NK-92 (cell line): Measurements from ENCODE around the gene KRTAP20-4.

Experiments
- DNase-seq: peaks from one replicate; lab custom pipeline; 2025; ENCODE audit not compliant: unreplicated experiment; lab: John Stamatoyannopoulos, UW

Gene KRTAP20-4

DNA sequence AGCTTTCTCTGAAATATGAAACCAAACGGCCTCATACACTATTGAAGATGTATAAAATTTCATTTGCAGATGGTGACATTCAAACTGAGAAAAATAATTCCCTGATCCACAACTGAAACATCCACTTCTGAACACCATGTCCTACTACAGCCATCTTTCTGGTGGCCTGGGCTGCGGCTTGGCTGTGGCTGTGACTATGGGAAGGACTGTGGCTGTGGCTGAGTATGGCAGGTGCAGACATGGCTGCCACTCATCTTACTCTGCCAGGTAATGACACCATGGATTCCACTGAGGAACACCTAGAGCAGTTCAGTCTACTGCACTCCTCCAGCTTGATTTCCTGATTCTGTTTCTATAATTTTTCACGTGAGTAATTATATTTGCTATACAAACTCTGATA, at the start of gene KRTAP20-4:
Gene KRTAP20-4, plus strand, starts transcription at position 106 of the 400 bp plus-strand sequence.
- DNase-seq: no peak

DNA sequence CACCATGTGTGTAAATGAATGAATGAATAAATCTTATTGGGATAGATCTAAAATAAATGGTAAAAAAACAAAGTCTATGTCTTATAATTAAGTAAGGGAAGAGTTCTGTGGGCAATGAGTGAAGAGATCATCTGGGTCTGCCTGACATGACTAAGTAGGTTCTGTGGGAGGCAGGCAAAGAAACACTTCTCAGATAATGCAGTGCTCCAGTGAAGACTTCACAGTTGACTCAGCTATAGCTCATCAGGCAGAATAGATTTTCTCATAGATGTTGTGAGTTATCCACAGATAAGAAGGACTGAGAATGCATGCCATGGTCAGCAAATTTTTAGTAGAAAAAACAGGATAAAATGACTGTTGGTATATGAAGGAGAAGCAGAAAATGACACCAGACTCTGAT, 42.7 kb upstream of the KRTAP20-4 start:
- no peak for DNase-seq

DNA sequence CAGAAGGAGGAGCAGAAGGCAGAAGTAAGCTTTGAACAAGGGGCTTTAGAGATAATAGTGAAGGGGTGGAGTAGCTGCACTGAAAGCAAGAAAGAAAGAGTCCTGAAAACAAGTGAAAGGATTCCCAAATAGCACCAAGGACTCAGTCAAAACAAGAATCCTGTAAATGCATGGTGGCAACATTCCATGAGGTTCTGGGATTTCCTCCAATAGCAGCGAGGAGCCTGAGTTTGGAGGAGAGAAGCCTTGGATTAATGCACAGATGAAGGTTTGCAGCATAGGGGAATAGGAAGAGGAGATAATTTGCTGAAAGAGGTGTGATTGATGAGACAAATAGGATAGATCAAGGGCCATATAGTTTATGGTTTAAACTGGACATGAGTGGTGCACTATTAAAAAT, 41.1 kb upstream of the KRTAP20-4 start:
- DNase-seq: no peak

DNA sequence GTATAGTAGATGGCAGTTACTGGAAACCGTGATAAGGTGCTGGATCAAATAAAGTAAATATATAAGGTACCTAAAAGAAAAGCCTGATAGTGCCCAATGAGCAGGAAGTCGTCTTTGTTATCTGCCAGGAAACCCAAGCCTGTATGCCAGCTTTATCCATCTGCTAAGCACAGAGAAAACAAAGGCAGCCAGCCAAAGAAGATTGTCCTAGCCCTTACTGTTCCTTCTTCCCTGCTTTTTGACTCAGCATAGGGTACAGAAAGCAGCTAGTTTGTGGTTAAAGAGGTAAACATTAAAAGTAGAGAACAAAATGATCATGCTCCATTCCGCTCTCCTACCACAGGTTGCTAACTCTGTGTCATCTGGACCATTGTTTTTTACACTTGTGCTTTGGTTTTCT, 40.3 kb upstream of the KRTAP20-4 start:
- no peak for DNase-seq

DNA sequence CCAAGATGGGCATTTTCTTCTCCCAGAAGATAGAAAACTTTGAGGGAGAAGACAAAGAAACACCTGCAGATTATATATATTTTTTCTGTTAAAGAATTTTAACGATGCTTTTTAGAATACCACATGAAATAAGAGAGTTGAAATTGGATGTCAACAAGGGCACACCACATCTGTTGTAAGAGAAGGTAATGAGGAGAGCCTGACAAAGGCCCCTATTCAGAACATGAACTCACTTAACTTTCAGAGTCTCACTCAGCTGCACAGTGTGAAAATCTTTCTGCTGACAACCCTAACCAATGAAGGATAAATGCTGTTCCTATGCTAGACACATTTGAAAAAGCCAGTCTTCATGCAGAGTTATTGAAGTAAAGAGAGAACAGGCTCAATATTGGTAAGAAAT, 37.6 kb upstream of the KRTAP20-4 start:
- no peak for DNase-seq

DNA sequence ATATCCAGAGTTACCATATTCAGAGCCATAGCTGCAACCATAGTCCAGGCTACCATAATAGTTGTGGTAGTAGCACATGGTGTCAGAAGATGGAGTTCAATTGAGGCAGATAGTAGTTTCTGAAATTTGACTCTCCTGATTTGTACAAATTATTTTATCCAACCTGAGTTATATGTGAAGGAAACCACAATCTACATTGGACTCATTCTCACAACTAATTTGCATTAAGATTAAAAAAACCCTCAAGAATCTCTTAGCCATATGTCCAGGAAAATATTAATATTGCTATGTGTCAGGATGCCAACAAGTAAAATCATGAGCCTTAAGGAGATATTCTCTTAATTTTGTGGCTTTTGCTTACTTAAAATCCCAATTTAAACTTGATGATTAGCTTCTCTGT, 30.1 kb upstream of the KRTAP20-4 start, which contains the start of gene KRTAP22-2:
Gene KRTAP22-2, minus strand, starts transcription at position 101 of the 400 bp plus-strand sequence.
- no peak for DNase-seq

DNA sequence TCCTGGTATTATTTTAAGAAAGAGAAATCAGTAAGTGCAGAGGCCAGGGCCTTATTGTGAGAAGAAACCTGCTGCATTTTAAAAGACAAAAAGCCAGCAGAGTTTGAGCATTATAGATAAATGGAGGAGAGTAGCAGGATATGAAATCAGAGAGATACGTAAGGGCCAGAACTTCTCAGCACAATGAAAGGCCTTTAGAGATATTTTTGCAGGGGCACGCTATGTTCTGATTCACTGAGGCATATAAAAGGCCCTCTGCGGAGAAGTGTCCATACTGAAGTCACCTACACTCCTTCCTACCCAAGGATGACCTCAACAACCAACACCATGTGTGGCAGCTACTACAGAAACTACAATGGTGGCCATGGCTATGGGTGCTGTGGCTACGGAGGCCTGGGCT, 28.3 kb upstream of the KRTAP20-4 start, which contains the start of gene KRTAP6-3:
Gene KRTAP6-3, plus strand, starts transcription at position 301 of the 400 bp plus-strand sequence. Its CDS starts 6 bp downstream, at position 307.
- no peak for DNase-seq

DNA sequence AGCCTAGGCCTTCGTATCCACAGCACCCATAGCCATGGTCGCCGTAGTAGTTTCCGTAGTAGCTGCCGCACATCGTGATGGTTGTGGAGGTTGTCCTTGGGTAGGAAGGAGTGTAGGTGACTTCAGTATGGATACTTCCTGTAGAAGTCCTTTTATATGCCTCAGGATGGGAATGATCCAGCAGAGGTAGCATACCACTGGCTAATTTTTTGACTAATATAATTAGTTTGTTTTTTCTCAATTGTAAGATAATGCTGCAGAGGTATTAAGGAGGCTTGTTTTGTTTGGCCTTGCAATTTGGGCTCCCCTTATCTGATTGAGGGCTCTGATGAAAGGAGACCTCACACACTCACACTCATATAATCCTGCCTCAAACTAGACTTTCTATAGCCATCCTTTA, 21.6 kb upstream of the KRTAP20-4 start, which contains the start of gene KRTAP6-2:
Gene KRTAP6-2, minus strand, starts transcription at position 101 of the 400 bp plus-strand sequence. Its CDS starts 28 bp downstream, at position 73.
- DNase-seq: no peak

DNA sequence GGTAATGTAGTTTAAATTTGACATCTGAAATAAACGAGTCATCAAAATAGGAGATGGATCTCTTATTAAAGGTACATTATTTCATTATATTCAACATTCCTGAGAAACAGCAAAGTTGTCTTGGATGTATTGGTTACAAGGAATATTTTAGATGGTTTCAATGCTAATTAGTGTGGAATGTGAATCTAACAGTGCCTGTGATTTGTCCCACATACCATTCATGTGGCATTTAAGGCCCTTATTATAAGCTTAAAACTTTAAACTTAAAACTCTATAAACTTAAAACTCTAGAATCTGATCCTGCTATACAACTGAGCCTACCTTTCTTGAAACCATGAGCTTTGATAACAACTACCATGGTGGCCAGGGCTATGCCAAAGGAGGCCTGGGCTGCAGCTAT, 19.6 kb upstream of the KRTAP20-4 start, which contains the start of gene KRTAP22-1:
Gene KRTAP22-1, plus strand, starts transcription at position 301 of the 400 bp plus-strand sequence.
- DNase-seq: no peak

DNA sequence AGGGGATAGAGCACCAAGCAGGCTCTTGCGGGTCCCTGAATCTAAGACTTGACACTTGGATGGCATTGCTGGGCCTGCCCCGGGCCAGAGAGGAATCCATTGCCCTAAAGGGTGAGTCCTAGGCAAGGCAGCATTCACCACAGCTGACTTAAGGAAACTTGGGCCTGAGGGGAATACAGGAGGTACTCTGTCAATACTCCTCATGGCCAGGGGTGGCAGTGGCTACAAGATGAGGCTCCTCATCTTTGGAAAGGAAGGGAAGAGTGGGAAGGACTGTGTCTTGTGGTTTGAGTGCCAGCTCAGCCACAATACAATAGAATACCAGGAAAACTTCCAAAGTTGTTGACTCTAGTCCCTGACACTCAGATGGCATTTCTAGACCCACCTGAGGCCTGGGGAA, 14.5 kb upstream of the KRTAP20-4 start:
- DNase-seq: no peak

DNA sequence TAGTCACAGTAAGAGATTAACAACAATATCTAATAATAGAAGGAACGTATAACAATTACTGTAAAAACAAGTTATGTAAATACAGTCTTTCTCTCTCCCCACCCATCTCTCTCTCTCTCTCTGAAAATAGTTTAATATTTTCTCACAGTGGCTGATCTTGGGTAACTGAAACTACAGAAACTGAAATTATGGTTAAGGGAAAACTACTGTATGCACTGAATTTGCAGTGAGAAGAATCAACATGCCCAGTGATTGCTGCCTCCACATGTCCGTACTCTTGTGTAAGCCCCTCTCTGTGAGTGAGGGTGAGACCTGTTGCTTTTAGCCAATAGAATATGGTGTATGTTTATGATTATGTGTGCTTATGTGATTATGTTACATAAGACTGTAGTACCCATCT, 8.3 kb upstream of the KRTAP20-4 start:
- DNase-seq: no peak

DNA sequence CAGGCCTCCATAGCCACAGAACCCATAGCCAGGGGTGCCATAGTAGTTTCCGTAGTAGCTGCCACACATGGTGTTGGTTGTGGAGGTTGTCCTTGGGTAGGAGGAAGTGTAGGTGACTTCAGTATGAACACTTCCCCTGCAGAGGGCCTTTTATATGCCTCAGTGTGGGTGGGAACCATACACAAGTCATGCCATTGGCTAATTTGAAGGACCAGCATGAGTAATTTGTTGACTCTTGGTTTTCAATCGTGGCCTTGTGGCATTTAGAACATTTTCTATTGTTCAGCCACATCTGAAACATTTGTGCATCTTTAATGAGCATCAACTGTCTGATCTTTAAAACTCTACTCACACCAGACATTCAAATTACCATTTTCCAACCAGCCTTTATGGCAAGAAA, 6.6 kb upstream of the KRTAP20-4 start, which contains the start of gene KRTAP6-1:
Gene KRTAP6-1, minus strand, starts transcription at position 95 of the 400 bp plus-strand sequence. Its CDS starts 26 bp downstream, at position 69.
- no peak for DNase-seq

DNA sequence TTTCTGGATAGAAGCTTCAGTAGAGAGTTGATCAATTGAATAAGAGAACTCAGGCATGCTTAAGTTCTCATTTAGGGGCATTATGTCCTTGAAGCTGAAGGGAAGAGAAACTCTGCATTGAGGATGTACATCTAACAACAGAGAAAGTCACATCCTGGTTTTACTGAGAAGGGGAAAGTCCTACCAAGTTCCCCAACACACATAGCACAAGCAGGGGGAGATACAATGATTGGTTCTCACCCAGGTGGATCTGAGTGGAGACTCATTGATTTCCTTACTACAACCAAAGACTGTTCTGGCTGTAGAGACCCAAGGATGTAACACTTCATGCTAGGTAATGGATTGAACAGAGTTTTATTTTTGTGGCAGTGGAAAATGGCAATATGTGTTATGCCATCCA, 5.2 kb upstream of the KRTAP20-4 start:
- DNase-seq: no peak

DNA sequence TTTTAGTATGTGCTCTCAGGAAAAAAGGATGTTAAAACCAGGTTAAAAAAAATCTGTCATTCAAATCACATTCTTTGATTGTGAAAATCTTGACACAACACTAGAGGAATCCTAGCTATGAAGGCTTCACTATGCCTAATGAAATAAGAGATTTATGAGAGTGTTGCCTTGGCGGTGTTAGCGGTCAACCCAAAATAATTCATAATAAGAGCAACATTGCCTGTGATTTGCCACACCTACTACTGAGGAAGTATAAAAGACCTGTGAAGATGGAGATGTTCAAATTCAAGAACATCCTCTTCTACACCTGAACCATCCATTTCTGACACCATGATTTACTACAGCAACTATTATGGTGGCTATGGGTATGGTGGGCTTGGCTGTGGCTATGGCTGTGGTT, 4.3 kb upstream of the KRTAP20-4 start, which contains the start of gene KRTAP20-1:
Gene KRTAP20-1, plus strand, starts transcription at position 301 of the 400 bp plus-strand sequence. Its CDS starts 30 bp downstream, at position 331.
- no peak for DNase-seq

DNA sequence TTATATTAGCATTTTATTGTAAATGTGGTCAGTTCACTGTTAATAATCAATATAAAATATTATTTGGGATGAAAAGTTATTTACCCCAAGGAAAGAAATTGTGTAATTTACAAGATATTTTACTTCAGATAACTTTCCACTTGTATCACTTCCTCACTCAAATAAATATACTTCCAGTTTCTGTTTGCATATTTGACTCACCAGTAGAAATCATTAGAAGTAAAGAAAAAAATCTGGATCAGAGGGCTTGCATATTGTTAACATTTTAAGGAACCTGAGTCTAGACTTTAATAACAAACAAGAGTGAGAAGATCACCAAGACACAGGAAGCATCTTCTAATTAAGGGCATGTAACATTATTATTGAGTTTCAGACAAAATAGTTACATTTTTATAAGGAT, 347 bp upstream of the KRTAP20-4 start:
- DNase-seq: no peak

DNA sequence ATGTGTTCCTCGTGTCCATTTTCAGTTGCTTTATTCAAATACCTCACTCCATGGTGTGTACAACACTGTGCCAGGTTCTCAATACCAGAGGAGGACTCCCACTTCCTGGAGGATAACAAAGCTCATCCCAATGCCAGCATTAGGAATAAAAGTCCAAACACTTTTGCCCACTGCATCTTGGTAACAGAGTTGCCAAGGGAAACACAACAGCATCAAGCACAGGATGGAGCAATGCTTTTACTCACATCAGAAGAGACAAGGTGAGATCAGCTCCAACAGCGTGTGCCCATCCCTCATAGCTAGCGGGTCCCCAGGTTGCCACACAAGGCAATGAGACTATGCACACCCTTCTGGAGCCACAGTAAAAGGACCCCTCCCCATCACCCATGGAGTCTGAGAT, 2.9 kb downstream of the KRTAP20-4 start:
- DNase-seq: no peak

DNA sequence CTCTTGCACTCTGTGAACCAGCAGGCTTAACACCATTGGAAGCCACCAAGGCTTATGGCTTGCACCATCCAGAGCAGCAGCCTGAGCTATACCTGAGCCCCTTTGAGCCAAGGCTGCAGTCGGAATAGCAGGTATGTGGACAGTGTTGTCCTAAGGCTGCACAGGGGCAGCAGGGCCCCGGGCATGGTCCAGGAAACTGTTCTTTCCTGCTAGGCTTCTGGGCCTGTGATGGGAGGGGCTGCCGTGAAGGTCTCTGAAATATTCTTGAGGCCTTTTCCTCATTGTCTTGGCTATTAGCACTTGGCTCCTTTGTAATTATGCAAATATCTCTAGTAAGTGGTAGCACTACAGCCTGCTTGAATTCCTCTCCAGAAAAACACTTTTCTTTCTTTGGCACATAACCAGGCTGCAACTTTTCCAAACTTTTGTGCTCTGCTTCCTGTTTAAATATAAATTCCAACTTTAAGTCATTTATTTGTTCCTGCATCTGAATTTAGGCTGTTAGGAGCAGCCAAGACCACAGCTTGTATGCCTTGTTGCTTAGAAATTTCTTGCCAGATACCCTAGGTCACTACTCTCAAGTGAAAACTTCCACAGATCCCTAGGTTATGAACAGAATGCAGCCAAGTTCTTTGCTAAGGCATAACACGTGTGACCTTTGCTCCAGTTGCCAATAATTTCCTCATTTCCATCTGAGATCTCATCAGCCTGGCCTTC, 5.2 kb downstream of the KRTAP20-4 start:
- no peak for DNase-seq

DNA sequence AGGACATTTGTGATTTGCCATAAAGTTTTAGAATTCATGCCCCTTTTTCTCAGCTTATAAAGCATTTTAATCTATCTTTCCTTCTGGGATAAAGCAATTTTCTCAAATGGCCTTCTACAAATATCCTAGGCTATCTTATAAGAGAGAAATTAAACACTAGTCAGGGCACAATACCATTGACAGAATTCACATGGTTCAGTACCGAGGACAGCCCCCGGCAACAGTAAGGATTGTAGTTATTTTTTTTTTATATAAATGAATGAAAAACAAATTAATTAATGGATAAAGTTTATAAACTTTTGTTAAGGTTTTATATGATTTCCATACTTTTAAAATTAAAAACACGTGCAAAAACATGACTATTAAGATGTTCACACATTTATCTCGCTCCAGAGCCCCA, 7.7 kb downstream of the KRTAP20-4 start:
- no peak for DNase-seq

DNA sequence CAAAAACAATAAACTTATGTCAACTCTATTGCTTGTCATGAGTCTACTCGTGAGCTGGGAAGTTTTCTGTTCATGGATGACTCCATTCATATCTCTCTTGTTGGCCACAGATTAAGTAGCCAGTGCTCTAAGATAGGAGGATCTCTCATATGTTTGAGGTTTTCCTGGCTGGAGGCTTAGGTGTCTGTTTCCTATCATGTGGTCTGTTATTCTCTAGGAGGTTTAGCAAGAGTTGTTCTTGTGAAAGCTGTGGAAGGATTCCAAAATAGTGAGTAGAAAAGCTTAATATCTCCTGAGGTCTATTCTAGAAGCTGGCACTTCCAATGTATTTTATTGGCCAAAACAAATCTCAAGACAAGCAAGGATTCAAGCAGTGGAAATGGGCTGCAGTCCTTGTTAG, 8.8 kb downstream of the KRTAP20-4 start:
- no peak for DNase-seq

DNA sequence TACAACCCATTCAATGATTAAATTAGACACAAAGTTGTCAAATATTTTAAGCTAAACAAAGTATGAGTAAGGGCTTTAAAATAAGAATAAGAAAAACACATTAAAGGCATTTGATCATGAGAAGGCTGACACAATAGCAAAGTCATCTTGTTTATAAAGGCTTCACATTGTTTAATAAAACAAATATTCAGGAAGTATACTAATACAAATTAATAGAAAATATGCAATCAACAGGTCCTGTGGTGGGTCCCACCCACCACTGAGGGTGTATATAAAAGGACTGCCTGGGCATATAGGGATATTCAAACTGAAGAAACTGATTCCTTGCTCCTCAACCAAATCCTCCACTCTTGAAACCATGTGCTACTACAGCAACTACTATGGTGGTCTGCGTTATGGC, 14.5 kb downstream of the KRTAP20-4 start, which contains the start of gene KRTAP20-2:
Gene KRTAP20-2, plus strand, starts transcription at position 301 of the 400 bp plus-strand sequence. Its CDS starts 58 bp downstream, at position 359.
- DNase-seq: no peak

DNA sequence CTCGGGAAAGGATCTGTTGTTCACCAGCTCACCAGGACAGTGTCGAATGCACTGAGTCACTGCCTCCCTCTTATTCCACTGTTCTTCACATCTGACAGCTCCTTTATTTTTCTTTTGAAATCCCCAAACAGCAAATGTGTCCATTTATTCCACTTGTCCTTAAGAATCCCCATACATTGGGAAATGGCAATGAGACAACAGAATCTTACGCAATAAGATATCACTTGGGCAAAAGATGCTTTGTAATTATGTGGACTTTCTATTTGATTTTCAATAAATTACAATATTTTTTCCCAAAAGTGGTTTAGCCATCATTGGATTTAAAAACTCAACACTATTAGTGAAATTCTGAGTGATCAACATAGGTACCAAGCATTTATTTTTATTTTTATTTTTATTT, 18.3 kb downstream of the KRTAP20-4 start:
- DNase-seq: no peak

DNA sequence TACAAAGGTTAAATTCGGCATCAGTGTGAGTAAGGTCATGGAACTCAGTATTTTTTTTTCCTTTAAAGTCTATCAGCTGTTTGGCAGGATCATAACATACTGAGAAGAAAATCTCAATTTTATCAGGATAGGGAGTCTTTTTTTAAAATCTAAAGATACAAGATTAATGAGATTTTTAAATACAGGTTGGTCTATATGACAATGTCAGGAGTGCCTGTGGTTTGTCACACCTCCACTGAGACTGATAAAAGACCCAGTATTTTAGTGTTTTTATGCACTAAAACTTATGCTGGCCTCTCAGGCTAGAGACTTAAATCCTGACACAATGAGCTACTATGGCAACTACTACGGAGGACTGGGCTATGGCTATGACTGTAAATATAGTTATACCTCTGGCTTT, 22.1 kb downstream of the KRTAP20-4 start, which contains the start of gene KRTAP20-3:
Gene KRTAP20-3, plus strand, starts transcription at position 301 of the 400 bp plus-strand sequence.
- DNase-seq: no peak
